Measurements from ENCODE around the gene CCR3. TPM values are rescaled to one million over a fixed set of nuclear protein-coding genes. Genes with fewer than 3 reads are reported as not detected.

The CCR3 gene
- total RNA-seq, 1 experiment from 2014 or later, result not detected

DNA sequence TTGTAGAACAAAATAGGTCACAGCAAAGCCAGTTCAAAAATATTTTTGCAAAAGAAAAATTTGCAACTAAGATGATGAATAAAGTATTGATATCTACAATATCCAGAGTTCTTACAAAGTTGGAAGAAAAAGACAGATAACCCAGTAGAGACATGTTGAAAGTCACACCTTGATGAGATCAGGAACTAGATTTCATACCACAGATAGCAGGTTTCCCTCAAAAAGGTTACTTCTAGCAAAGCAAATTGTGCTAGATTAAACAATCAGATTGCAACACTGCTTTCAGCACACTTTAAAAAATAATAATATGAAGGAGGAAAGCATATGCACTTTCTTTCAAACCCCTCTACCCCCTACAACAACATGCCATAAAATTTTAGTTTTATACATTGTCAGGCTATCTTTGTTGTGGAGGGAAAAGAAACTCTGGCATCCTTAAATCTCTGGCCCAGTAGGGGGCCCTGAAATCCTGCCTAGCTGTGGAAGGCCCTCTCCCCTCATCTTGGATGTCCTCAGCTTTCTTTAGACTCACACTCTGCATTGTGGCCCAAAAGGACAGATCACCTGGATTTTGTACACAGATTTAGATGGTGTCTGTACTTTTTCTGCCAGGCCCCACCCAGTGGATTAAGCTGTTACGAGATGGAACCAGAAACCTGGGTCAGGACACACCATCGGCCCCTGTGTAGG is 50.9 kb downstream of the CCR3 start:
- Histone ChIP-seq H3K9me2 (ENCODE audit: insufficient read depth) (no peaks in the 10 kb centered on the region), H3K9ac (ENCODE audit: low read length) (no peak overlapping the region), H3K4me3 (replicated peaks in 1 of 2; ENCODE audit: low read depth in 1 of 2, low read length in 2 of 2) (no peak overlapping the region), H3K9me3 (ENCODE audit: control insufficient read depth in 1 of 2, insufficient read depth in 1 of 2, low read depth in 1 of 2, low read length in 2 of 2) (no peaks in the 10 kb centered on the region), H3K36me3 (ENCODE audit: control insufficient read depth in 1 of 2, insufficient read depth in 2 of 2, low read length in 2 of 2) (no peaks in the 10 kb centered on the region), H3K79me2 (ENCODE audit: insufficient read depth, low read length) (no peaks in the 10 kb centered on the region), H2AFZ (ENCODE audit: low read depth, low read length, poor library complexity, severe bottlenecking) (no peak overlapping the region), H3K4me2 (ENCODE audit: low read length) (no peak overlapping the region), H3K27ac (ENCODE audit: low read depth, low read length) (no peak overlapping the region), H3K27me3 (ENCODE audit: insufficient read depth, low read length) (no peaks in the 10 kb centered on the region; the same call in 1 of the 2 replicates), H3K4me1 (ENCODE audit: control insufficient read depth in 1 of 2, insufficient read depth in 2 of 2, low read length in 2 of 2) (no peaks in the 10 kb centered on the region), H4K20me1 (ENCODE audit: insufficient read depth) (no peaks in the 10 kb centered on the region)
- intact Hi-C loops (cut with micrococcal nuclease), result no loop called here
- TF ChIP-seq ATF3 (IDR thresholded peaks at IDR 0.05) (no peak), YY1 (IDR thresholded peaks at IDR 0.05; ENCODE audit: extremely low read depth, insufficient replicate concordance, low read depth, low read length) (no peak), POLR2AphosphoS5 (IDR thresholded peaks at IDR 0.05; ENCODE audit: low read depth, low read length) (no peak), TCF7L2 (IDR thresholded peaks at IDR 0.05; ENCODE audit: borderline replicate concordance, extremely low read depth, insufficient read depth, insufficient read length) (no peak), SP1 (IDR thresholded peaks at IDR 0.05; ENCODE audit: low read depth) (no peak), JUND (IDR thresholded peaks at IDR 0.05) (no peak), ZNF274 (IDR thresholded peaks at IDR 0.05; ENCODE audit: low read depth, low read length) (no peak), ELF1 (IDR thresholded peaks at IDR 0.05; ENCODE audit: borderline replicate concordance, low read depth) (no peak), SRF (IDR thresholded peaks at IDR 0.05; ENCODE audit: low read depth) (no peak), FOSL1 (IDR thresholded peaks at IDR 0.05; ENCODE audit: low read depth) (no peak)
- no peak for DNase-seq (ENCODE audit: low read depth, low spot score)
- CTCF ChIA-PET, result no interaction called here
- RAD21 ChIA-PET (ENCODE audit: low non-redundant PET in 1 of 2, low total read pairs in 2 of 2, uncharacterized antibody in 2 of 2, unreplicated experiment in 2 of 2), result no interaction called here
- POLR2A ChIA-PET, result no interaction called here
- no peak for ATAC-seq
- no TSS peak for BruUV-seq (replicated peaks)

Data from HCT116 (cell line).